ENCODE measurements around the gene FAM83G.

- no peak for TF ChIP-seq CTCF (IDR thresholded peaks at IDR 0.05)
- no peak for TF ChIP-seq POLR2A (IDR thresholded peaks at IDR 0.05)
Observed at GRCh38 chr17:18991531-18992315, 12.8 kb downstream of the FAM83G start.

Measured in ovary (tissue), 3 donors.